GM10266 (cell line): ENCODE results near the gene LCN1.

Experiments
- DNase-seq: peaks from one replicate; pipeline ENCODE4 v3.0.0; 2012; ENCODE audit errors: extremely low spot score
- TF ChIP-seq, protein P1 (sequence below): IDR thresholded peaks from 2 replicates; pipeline ENCODE4 v1.5.1; 2012; ENCODE audit warnings: mild to moderate bottlenecking, low read depth; ENCODE audit not compliant: control insufficient read depth, insufficient read depth; ENCODE audit errors: missing control alignments

Gene LCN1

GRCh38 chr9:135566552-135566951, 45.3 kb downstream of the LCN1 start:
- TF ChIP-seq, protein P1, sequence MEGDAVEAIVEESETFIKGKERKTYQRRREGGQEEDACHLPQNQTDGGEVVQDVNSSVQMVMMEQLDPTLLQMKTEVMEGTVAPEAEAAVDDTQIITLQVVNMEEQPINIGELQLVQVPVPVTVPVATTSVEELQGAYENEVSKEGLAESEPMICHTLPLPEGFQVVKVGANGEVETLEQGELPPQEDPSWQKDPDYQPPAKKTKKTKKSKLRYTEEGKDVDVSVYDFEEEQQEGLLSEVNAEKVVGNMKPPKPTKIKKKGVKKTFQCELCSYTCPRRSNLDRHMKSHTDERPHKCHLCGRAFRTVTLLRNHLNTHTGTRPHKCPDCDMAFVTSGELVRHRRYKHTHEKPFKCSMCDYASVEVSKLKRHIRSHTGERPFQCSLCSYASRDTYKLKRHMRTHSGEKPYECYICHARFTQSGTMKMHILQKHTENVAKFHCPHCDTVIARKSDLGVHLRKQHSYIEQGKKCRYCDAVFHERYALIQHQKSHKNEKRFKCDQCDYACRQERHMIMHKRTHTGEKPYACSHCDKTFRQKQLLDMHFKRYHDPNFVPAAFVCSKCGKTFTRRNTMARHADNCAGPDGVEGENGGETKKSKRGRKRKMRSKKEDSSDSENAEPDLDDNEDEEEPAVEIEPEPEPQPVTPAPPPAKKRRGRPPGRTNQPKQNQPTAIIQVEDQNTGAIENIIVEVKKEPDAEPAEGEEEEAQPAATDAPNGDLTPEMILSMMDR = no peak
- no peak for DNase-seq

DNA sequence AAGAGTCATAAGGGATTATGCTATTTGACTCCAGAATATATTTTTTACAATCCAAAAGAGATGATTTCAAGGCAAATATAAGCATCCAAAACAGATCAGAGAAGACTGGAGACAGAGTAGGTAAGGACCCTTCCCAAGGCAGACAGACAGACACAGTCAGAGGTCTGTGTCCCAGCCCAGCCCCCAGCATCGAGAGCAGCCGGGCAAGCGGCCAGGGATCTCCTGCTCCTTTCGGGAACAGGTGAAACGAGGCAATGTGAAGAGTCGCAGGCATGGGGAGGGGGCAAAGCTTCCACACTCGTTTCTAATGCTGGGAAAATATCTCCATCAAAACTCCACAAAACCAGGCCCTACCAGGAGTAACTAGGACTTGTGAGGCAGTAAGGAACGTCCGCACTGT, 46.1 kb downstream of the LCN1 start:
- TF ChIP-seq, protein P1 = no peak
- no peak for DNase-seq

- TF ChIP-seq, protein P1 = no peak
Observed at GRCh38 chr9:135568026-135568425, 46.8 kb downstream of the LCN1 start.

GRCh38 chr9:135570456-135570855, 49.2 kb downstream of the LCN1 start:
- DNase-seq = no peak

More at GRCh38 chr9:135568026-135568425, 46.8 kb downstream of the LCN1 start:
- no peak for DNase-seq

GRCh38 chr9:135572233-135572632, 51.0 kb downstream of the LCN1 start:
- no peak for DNase-seq
- TF ChIP-seq, protein P1 = no peak

More at GRCh38 chr9:135570456-135570855, 49.2 kb downstream of the LCN1 start:
- TF ChIP-seq, protein P1 = no peak

DNA sequence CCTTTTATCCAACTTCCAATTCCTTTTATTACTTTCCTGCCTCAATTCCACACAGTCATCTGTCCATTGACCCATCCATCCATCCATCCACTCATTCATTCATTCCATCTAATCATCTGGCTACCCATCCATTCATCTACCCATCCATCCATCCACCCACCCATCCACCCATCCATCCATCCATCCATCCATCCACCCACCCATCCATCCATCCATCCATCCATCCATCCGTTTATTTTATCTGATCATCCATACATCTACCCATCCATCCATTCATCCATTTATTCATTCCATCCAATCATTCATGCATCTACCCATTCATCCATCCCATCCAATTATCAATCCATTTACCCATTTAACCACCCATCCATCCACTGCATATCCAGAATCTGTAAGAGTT, 51.9 kb downstream of the LCN1 start:
- TF ChIP-seq, protein P1 = no peak
- DNase-seq = no peak

GRCh38 chr9:135574331-135574730, 53.1 kb downstream of the LCN1 start:
- TF ChIP-seq, protein P1 = no peak
- DNase-seq = no peak

- TF ChIP-seq, protein P1 = no peak
Observed at GRCh38 chr9:135574943-135575342, 53.7 kb downstream of the LCN1 start.

More at GRCh38 chr9:135574943-135575342, 53.7 kb downstream of the LCN1 start:
- DNase-seq = no peak
